Stimulated activated naive CD8-positive, alpha-beta T cell treated with anti-CD3 and anti-CD28 coated beads, Interleukin-15, Interleukin-2, amounts not matched to agents 100 ng/mL and 50 ng/mL, for 24 hours (primary cell): ENCODE results near the gene GABARAPL1.
"Not testable (repeated sequence)": the region's sequence is repeated elsewhere in the genome, so short reads cannot be mapped to it uniquely, and the experiment has no call there.

Experiments used
- H3K27ac Mint-ChIP-seq: one replicate; pipeline ENCODE4 v1.8.0; 2021; ENCODE audit warnings: mild to moderate bottlenecking, mixed read lengths
- H3K27me3 Mint-ChIP-seq: one replicate; pipeline ENCODE4 v1.8.0; 2021; ENCODE audit warnings: mixed read lengths
- H3K36me3 Mint-ChIP-seq: one replicate; pipeline ENCODE4 v1.8.0; 2021; ENCODE audit warnings: low read depth, mixed read lengths
- H3K4me1 Mint-ChIP-seq: one replicate; pipeline ENCODE4 v1.8.0; 2021; ENCODE audit warnings: low read depth, mixed read lengths
- H3K4me3 Mint-ChIP-seq: one replicate; pipeline ENCODE4 v1.8.0; 2021; ENCODE audit warnings: mild to moderate bottlenecking, mixed read lengths
- H3K9me3 Mint-ChIP-seq: one replicate; pipeline ENCODE4 v1.8.0; 2021; ENCODE audit warnings: mixed read lengths

GABARAPL1 gene

DNA sequence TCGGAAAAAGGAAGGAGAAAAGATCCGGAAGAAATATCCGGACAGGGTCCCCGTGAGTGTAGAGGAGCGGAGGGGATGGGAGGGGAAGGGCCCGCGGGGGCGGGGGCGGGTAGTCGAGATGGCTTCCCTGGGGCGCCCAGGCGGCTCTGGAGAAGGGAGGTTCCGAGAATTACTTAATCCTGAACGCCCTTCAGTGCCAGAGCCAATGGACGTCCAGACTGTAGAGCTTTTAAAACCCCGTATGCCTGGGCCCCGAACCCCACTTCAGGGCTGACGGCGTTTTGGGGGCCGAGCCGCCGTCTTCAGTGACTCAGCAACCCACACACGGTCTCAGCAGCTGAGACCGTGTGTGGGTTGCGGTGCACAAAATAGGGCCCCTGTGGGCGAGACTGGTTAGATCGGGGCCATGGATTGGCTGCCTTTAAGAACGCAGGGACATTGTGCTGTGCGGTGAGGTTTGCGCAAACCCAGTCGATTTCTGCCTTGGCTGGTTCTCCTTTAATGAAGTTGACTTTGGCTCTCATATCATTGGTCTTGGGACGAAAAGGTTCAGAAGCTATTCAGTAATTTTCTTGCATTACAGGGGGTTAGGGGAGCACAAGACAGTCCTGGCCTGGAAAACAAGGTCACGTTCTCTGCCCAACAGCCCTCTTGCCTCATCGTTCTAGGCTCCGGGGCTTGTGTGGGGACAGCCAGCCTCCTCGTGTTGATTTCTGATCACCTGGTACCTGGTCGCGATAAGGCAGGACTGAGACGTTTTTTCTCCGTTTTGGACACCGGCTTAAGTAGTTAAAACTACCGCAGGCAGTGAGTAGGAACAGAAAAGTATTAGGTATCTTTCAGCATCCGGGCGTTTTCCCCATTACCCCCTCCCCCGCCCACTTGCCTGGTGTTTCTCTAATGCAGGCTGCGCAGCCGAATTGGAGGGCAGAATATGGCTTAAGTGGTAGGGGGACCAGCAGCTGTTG lies 775 bp downstream of the GABARAPL1 start:
- Mint-ChIP-seq H3K27me3 (no peaks in the 10 kb centered on the region), H3K9me3 (no peaks in the 10 kb centered on the region), H3K27ac (peak overlapping the region; percentile 94), H3K4me1 (peaks cover 40% of the 10 kb centered on the region), H3K36me3 (peaks cover 3% of the 10 kb centered on the region), H3K4me3 (peak overlapping the region; percentile 92)

- peaks cover 3% of the 10 kb centered on the region for H3K36me3 Mint-ChIP-seq
- peaks cover 40% of the 10 kb centered on the region for H3K4me1 Mint-ChIP-seq
- no peaks in the 10 kb centered on the region for H3K27me3 Mint-ChIP-seq
- H3K27ac Mint-ChIP-seq = peak overlapping the region; percentile 92
- H3K4me3 Mint-ChIP-seq = peak overlapping the region; percentile 92
- no peaks in the 10 kb centered on the region for H3K9me3 Mint-ChIP-seq
These were observed 1.6 kb downstream of the GABARAPL1 start for GRCh38 chr12:10214136-10214894.

GRCh38 chr12:10214895-10215267 lies 2.2 kb downstream of the GABARAPL1 start:
- H3K4me3 Mint-ChIP-seq = peak overlapping the region; percentile 92
- H3K27ac Mint-ChIP-seq = peak overlapping the region; percentile 36
- H3K9me3 Mint-ChIP-seq = no peaks in the 10 kb centered on the region
- no peaks in the 10 kb centered on the region for H3K27me3 Mint-ChIP-seq
- H3K4me1 Mint-ChIP-seq = peaks cover 40% of the 10 kb centered on the region
- H3K36me3 Mint-ChIP-seq = peaks cover 3% of the 10 kb centered on the region

GRCh38 chr12:10215436-10215835 lies 2.8 kb downstream of the GABARAPL1 start:
- Mint-ChIP-seq H3K36me3 (peaks cover 7% of the 10 kb centered on the region), H3K27me3 (no peaks in the 10 kb centered on the region), H3K27ac (no peak overlapping the region), H3K4me1 (peaks cover 40% of the 10 kb centered on the region), H3K4me3 (peak overlapping the region; percentile 92), H3K9me3 (no peaks in the 10 kb centered on the region)

- Mint-ChIP-seq H3K4me1 (peaks cover 40% of the 10 kb centered on the region), H3K36me3 (peaks cover 12% of the 10 kb centered on the region)
- not testable (repeated sequence) for H3K4me3 Mint-ChIP-seq, H3K27ac Mint-ChIP-seq, H3K9me3 Mint-ChIP-seq, H3K27me3 Mint-ChIP-seq
These were observed 3.3 kb downstream of the GABARAPL1 start for GRCh38 chr12:10215946-10216345.

DNA sequence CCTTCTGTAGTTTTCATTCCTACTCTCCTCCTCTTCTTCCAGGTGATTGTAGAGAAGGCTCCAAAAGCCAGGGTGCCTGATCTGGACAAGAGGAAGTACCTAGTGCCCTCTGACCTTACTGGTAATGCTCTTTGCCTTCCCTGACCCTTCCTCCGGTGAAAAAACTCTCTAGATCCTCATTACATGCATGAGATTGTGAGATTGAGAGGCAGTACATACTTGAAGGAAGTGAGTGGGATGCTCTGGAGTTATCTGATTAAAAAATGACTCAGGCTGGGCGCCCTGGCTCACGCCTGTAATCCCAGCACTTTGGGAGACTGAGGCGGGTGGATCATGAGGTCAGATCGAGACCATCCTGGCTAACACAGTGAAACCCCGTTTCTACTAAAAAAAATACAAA lies 5.3 kb downstream of the GABARAPL1 start:
- H3K4me1 Mint-ChIP-seq = peaks cover 34% of the 10 kb centered on the region
- H3K27ac Mint-ChIP-seq = no peak overlapping the region
- no peaks in the 10 kb centered on the region for H3K27me3 Mint-ChIP-seq
- H3K9me3 Mint-ChIP-seq = no peaks in the 10 kb centered on the region
- peaks cover 27% of the 10 kb centered on the region for H3K36me3 Mint-ChIP-seq
- H3K4me3 Mint-ChIP-seq = no peak overlapping the region

GRCh38 chr12:10220398-10221077 lies 7.9 kb downstream of the GABARAPL1 start:
- peaks cover 42% of the 10 kb centered on the region for H3K36me3 Mint-ChIP-seq
- no peak overlapping the region for H3K27ac Mint-ChIP-seq
- no peaks in the 10 kb centered on the region for H3K27me3 Mint-ChIP-seq
- no peaks in the 10 kb centered on the region for H3K9me3 Mint-ChIP-seq
- no peak overlapping the region for H3K4me3 Mint-ChIP-seq
- peaks cover 25% of the 10 kb centered on the region for H3K4me1 Mint-ChIP-seq

GRCh38 chr12:10221846-10222245 lies 9.2 kb downstream of the GABARAPL1 start:
- peaks cover 47% of the 10 kb centered on the region for H3K36me3 Mint-ChIP-seq
- H3K9me3 Mint-ChIP-seq = peaks cover 4% of the 10 kb centered on the region
- no peak overlapping the region for H3K4me3 Mint-ChIP-seq
- peaks cover 21% of the 10 kb centered on the region for H3K4me1 Mint-ChIP-seq
- H3K27me3 Mint-ChIP-seq = no peaks in the 10 kb centered on the region
- H3K27ac Mint-ChIP-seq = no peak overlapping the region

GRCh38 chr12:10223208-10223607 lies 10.5 kb downstream of the GABARAPL1 start:
- Mint-ChIP-seq H3K36me3 (peaks cover 43% of the 10 kb centered on the region), H3K4me1 (peaks cover 31% of the 10 kb centered on the region), H3K9me3 (peaks cover 4% of the 10 kb centered on the region), H3K4me3 (no peak overlapping the region), H3K27me3 (no peaks in the 10 kb centered on the region), H3K27ac (no peak overlapping the region)

DNA sequence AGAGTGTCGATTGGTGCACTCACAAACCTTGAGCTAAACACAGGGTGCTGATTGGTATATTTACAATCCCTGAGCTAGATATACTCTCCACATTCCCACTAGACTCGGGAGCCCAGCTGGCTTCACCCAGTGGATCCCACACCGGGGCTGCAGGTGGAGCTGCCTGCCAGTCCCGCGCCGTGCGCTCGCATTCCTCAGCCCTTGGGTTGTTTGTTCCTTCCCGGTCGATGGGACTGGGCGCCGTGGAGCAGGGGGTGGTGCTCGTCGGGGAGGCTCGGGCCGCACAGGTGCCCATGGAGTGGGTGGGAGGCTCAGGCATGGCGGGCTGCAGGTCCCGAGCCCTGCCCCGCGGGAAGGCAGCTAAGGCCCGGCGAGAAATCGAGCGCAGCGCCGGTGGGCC lies 12.7 kb downstream of the GABARAPL1 start:
- peaks cover 34% of the 10 kb centered on the region for H3K4me1 Mint-ChIP-seq
- H3K9me3 Mint-ChIP-seq, H3K27ac Mint-ChIP-seq, H3K4me3 Mint-ChIP-seq, H3K27me3 Mint-ChIP-seq: not testable (repeated sequence)
- peaks cover 40% of the 10 kb centered on the region for H3K36me3 Mint-ChIP-seq

- Mint-ChIP-seq H3K36me3 (peaks cover 34% of the 10 kb centered on the region), H3K27ac (no peak overlapping the region), H3K9me3 (peaks cover 4% of the 10 kb centered on the region), H3K4me3 (no peak overlapping the region), H3K27me3 (no peaks in the 10 kb centered on the region), H3K4me1 (peaks cover 34% of the 10 kb centered on the region)
These were observed 13.4 kb downstream of the GABARAPL1 start for GRCh38 chr12:10226086-10226485.

DNA sequence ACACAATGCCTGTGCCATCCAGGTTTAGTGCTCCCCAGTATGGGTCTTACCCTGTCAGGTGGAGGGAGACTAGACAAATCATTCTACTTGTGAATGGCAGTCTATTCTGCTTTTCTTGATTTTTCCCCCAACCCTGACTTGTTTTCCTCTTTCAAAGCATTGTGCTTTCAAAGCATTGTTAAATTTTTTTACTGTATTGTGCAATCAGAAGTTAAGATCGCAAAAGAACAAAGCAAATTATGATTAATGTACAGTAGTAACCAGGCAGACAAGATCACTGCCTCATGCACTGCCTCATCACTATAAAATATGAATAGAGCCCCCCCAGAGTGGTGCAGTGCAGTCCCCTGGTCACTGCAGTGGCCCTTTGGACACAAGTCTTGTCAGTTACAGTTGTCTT lies 14.1 kb downstream of the GABARAPL1 start:
- Mint-ChIP-seq H3K9me3 (peaks cover 4% of the 10 kb centered on the region), H3K4me3 (no peak overlapping the region), H3K27me3 (no peaks in the 10 kb centered on the region), H3K36me3 (peaks cover 30% of the 10 kb centered on the region), H3K4me1 (peaks cover 34% of the 10 kb centered on the region), H3K27ac (no peak overlapping the region)

DNA sequence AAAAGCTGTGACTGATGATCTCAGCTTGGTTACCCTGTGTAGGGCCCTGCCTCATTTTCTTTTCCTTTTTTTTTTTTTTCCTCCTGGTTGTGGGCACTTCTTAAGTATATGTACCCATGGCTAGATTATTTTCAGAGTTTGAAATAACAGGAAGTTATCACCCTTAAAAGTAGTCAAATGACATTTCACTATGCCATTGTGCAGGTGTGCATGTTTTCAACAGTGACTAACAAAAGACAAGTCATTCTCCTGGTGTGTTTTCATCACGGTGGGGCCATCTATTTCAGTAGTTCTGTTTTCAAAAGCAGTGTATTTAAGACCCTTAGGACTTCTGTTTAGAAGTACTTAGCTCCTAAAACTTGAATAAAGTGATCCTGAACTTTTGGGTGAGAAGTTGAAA lies 15.0 kb downstream of the GABARAPL1 start:
- Mint-ChIP-seq H3K4me3 (no peak overlapping the region), H3K27ac (no peak overlapping the region), H3K36me3 (peaks cover 21% of the 10 kb centered on the region), H3K27me3 (no peaks in the 10 kb centered on the region), H3K4me1 (peaks cover 34% of the 10 kb centered on the region), H3K9me3 (peaks cover 4% of the 10 kb centered on the region)

DNA sequence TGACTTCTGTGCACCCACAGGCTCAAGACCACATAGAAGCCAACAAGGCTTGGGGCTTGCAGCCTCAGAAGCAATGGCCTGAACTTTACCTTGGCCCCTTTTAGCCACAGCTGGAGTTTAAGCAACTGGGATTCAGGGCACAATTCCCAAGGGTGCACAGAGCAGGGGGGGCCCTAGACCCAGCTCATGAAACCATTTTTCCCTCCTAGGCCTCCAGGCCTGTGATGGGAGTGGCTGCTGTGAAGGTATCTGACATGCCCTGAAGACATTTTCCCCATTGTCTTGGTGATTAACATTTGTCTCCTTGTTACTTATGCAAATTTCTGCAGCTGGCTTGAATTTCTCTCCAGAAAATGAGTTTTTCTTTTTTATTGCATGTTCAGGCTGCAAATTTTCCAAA lies 21.9 kb downstream of the GABARAPL1 start:
- Mint-ChIP-seq H3K36me3 (peaks cover 18% of the 10 kb centered on the region), H3K27ac (no peak overlapping the region), H3K4me1 (peaks cover 19% of the 10 kb centered on the region), H3K27me3 (no peaks in the 10 kb centered on the region), H3K9me3 (peaks cover 9% of the 10 kb centered on the region), H3K4me3 (no peak overlapping the region)
